GM18505 (cell line): ENCODE results near the gene CAPN1.

ENCODE experiments used
- ATAC-seq: cut with Tn5 transposase; IDR thresholded peaks from one replicate; pipeline ENCODE4 v1.9.1; 2021; ENCODE audit not compliant: unreplicated experiment
- POLR2A ChIP-seq: IDR thresholded peaks from 4 replicates; pipeline ENCODE4 v1.6.1; 2011; ENCODE audit warnings: borderline replicate concordance; ENCODE audit not compliant: insufficient read depth, insufficient read length; ENCODE audit errors: extremely low read depth

CAPN1 gene

GRCh38 chr11:65194564-65194963 lies 12.8 kb downstream of the CAPN1 start:
- ATAC-seq, result no peak
- TF ChIP-seq POLR2A, result no peak

DNA sequence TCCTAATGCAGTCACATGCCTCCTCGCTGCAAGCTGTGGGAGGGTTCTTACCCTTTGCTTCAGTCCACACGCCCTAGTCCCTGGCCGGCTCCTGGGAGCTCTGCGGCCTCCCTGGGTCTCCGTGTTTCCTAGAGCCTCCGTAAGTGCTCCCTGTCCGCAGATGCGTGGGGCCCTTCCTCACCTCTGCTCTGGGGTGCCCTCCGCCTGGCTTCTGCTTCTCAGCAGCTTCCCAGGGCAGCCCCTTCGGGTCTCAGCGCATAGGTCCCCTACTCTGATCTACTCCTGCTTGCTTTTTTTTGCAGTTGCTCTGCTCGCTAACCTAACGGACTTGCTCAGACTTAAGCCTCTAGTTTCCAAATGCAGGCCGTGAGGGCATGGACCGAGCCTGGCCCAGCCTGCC lies 22.4 kb downstream of the CAPN1 start:
- no peak for TF ChIP-seq POLR2A
- no peak for ATAC-seq

GRCh38 chr11:65204646-65205601 lies 23.2 kb downstream of the CAPN1 start:
- no peak for TF ChIP-seq POLR2A
- ATAC-seq, result no peak

- TF ChIP-seq POLR2A, result no peak
- ATAC-seq, result no peak
Observed at GRCh38 chr11:65205602-65205967, 23.9 kb downstream of the CAPN1 start.

DNA sequence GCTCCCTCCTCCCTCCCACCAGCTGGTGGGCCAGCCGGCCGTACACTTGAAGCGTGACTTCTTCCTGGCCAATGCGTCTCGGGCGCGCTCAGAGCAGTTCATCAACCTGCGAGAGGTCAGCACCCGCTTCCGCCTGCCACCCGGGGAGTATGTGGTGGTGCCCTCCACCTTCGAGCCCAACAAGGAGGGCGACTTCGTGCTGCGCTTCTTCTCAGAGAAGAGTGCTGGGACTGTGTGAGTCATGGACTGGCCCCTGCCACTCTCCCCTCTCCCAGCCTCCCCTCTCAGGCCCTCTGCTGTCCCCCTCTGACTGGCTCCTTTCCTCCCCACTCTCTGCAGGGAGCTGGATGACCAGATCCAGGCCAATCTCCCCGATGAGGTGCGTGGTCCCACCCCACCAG lies 24.7 kb downstream of the CAPN1 start:
- ATAC-seq, result no peak
- TF ChIP-seq POLR2A, result no peak

DNA sequence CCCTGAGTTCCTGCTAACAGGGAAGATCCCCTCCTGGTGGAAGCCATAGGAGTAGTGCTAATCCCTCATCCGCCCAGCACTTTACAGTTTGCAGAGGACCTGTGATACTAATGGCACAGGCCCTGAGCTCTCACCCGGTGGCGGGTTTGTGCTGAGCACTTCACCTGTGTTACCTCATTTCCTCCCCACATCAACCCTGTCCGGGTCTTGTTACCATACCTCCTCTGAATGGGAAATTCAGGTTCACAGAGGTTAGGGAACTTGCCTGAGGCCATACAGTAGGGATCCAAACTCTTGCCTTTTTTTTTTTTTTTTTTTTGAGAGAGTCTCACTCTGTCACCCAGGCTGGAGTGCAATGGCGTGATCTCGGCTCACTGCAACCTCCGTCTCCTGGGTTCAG lies 25.2 kb downstream of the CAPN1 start:
- ATAC-seq, result no peak
- TF ChIP-seq POLR2A, result no peak

DNA sequence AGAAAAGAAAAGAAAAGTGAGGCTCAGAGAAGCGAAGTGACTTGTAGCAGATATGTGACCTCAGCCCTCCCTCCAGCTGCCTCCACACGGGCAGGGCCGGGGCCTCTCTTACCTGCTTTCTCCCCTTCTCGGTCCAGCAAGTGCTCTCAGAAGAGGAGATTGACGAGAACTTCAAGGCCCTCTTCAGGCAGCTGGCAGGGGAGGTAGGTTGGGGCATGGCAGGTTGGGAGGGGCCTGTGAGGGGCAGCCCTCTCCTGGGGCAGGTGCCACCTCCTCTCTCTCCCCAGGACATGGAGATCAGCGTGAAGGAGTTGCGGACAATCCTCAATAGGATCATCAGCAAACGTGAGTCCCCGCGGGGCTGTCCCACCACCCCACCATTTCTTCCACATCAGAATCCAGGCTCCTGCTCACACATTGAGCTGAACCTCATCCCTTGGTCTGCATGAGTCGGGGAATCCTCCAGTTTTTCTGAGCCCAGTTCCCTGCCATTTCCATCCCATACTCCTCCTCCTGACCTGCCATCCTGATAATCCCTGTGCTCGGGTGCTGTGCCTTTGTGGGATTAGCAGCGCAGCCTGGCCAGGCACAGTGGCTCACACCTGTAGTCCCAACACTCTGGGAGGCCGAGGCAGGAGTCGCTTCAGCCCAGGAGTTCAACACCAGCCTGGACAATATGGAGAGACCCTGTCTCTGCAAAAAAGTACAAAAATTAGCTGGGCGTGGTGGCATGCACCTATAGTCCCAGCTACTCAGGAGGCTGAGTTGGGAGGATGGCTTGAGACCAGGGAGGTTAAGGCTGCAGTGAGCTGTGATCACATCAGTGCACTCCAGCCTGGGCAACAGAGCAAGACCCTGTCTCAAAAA lies 26.4 kb downstream of the CAPN1 start:
- no peak for TF ChIP-seq POLR2A
- ATAC-seq, result no peak

DNA sequence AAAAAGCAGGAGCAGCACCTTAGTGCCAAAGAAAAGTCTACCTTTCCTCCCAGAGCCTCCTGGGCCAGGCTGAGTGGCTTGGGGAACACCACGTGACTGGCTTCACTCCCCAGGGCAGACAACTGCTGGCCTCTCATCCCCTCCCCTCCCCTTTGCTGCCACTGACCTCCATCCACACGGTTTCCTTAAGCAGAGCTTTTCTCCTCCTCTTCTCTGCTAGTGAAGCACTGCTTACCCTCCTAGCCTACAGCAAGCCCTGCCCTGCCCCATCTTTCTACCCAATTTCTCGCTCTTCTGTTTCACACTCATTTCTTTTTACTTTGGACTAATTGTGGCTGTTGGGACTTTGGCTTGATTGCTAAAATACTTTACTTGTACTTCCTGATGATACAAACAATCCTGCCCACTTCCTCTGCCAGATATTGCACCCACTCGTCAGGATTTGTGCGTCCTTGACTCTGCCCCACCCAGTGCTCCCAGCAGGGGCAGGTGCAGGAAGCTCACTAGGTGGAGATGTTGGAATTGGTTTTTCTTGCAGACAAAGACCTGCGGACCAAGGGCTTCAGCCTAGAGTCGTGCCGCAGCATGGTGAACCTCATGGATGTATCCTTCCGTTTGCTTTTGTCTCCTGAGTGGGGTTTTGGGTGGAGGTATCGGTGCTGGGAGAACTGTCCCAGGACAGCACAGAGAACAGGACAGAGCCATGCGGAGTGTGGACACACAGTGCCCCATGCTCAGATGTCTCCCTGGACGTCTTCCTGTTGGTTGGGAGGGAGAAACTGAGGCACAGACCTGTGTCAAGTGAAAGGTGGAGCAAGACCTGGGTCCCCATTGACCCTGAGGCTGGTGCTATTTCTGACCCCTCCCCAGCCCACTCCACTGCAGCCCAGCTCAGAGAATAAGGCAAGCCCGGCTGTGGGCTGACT lies 27.3 kb downstream of the CAPN1 start:
- TF ChIP-seq POLR2A, result no peak
- ATAC-seq, result no peak

GRCh38 chr11:65209711-65210360 lies 28.1 kb downstream of the CAPN1 start:
- ATAC-seq, result no peak
- no peak for TF ChIP-seq POLR2A

- TF ChIP-seq POLR2A, result no peak
- no peak for ATAC-seq
Observed at GRCh38 chr11:65210361-65210731, 28.6 kb downstream of the CAPN1 start.

GRCh38 chr11:65210748-65211147 lies 29.0 kb downstream of the CAPN1 start:
- ATAC-seq, result no peak
- TF ChIP-seq POLR2A, result no peak

- no peak for ATAC-seq
- TF ChIP-seq POLR2A, result no peak
Observed at GRCh38 chr11:65211293-65212105, 29.8 kb downstream of the CAPN1 start.

DNA sequence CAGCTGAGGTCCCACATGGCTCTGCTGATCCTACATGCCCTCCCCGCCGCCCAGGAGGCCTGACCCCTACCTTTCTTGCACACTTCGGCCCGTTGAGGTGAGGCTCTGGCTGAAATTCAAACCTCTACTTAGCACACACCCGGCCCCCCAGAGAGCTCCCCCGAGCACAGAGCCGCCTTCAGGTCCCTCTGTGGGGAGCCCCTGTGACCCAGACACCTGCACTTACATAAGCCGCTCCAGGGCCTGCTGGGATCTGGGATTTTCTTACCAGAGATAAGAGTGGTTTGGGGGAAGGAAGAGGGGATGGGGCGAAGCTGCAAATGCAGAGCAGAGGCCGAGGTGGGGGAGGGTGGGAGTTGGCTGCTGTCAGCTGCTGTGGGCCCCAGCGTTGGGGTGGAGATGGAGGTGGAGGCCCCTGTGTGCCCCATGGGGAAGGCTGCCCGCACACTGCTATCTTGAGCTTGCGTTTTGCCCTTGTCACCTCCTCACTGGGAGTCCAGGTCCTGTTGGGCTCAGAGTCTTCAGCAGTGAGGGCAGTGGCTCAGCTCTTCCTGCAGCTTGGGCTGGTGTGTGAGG lies 30.6 kb downstream of the CAPN1 start:
- ATAC-seq, result no peak
- no peak for TF ChIP-seq POLR2A
